IPS DF 6.9 (cell line): ENCODE measurements around the gene DOC2A.
"Not testable (repeated sequence)": the region's sequence is repeated elsewhere in the genome, so short reads cannot be mapped to it uniquely, and the experiment has no call there.

Source experiments
- DNase-seq: peaks from one replicate; pipeline ENCODE4 v3.0.0-alpha.2; 2013; ENCODE audit warnings: low read depth, low spot score
- H3K27ac ChIP-seq: one replicate; pipeline ENCODE4 v1.5.1; 2013; ENCODE audit warnings: low read length, control low read depth
- H3K27me3 ChIP-seq: 2 replicates; pipeline ENCODE4 v1.6.1; 2013; ENCODE audit warnings: mild to moderate bottlenecking, low read length; ENCODE audit not compliant: control insufficient read depth, insufficient read depth
- H3K36me3 ChIP-seq: 2 replicates; pipeline ENCODE4 v1.6.1; 2013; ENCODE audit warnings: low read length; ENCODE audit not compliant: control insufficient read depth, insufficient read depth
- H3K4me1 ChIP-seq: 2 replicates; pipeline ENCODE4 v1.6.1; 2013; ENCODE audit warnings: low read length; ENCODE audit not compliant: control insufficient read depth, insufficient read depth
- H3K4me3 ChIP-seq: 2 replicates; pipeline ENCODE4 v1.5.1; 2013; ENCODE audit warnings: mild to moderate bottlenecking, low read length
- H3K9me3 ChIP-seq: 2 replicates; pipeline ENCODE4 v1.6.1; 2013; ENCODE audit warnings: low read length, inconsistent platforms; ENCODE audit not compliant: control insufficient read depth, insufficient read depth
- WGBS: extraction: QIAGEN DNeasy Blood & Tissue Kit; methylation state at CpG from one replicate; pipeline ENCODE4 v1.1.7; 2013; ENCODE audit warnings: mixed read lengths, missing lambda C conversion rate; ENCODE audit not compliant: insufficient read length, insufficient coverage; 5-methylcytosine and 5-hydroxymethylcytosine counted together

DOC2A gene

DNA sequence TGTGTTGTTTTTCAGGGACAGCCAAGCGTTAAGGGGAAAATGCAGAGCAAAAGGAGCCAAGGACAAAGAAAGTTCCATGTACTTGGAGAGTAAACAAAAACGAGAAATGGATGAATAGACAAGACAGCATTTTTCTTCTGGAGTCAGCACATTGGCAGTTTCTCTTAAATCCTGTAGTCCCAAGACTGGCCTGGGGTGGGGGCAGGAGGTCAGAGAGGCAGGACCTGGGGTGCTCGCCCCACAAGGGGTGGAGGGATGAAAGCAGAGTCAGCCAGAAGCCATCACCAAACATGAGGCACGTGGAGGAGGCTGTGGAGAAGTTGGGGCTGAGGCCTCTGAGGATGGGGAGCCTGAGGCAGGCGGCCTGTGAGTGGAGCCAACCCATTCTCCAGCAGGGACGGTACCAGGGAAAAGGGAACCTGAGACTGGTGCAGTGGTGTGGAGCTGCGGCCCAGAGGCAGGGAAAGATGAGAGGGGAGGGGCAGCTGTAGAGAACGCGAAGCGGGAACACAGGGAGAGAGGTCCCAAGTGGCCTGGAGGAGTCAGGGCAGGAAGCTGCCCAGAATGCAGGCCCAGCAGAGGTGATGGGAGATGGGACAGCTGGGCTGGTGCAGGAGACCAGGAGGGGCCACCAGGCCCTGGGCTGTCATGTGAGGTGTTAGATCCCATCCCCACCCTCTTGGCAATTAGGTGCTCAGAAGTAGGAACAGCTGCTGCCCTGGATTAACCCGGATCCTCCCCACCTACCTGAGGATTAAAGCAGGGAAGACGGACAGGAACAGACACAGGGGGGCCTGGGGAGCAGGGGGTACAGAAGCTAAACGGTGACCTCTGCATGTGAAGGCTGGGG, 17.0 kb upstream of the DOC2A start:
- H3K9me3 ChIP-seq, result no peaks in the 10 kb centered on the region
- no CpG with 5 or more reads among the region's 13 CpGs for WGBS
- H3K4me3 ChIP-seq, result no peak overlapping the region
- DNase-seq, result no peak
- H3K27ac ChIP-seq, result no peak overlapping the region
- H3K27me3 ChIP-seq, result no peaks in the 10 kb centered on the region
- H3K36me3 ChIP-seq, result no peaks in the 10 kb centered on the region; the same call in 1 of the 2 replicates
- H3K4me1 ChIP-seq, result peaks cover 7% of the 10 kb centered on the region

DNA sequence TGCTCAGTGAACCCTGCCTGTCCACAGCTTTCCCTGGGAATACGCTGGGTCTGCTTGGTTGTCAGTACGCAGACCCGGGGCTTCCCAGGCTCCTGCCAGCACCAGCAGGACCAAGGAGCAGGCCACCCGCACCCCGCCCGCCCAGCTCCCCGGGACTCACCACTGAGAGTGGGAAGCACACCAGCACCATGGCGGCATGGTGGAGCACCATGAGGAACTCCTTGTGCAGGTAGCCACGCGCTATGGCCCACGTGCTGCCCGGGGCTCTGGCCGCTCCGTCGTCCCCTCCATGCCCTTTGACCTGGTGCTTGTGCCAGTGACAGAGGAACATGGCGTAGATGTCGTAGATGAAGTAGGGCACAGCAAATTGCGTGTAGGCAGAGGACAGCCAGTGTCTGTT, 15.6 kb upstream of the DOC2A start:
- peaks cover 5% of the 10 kb centered on the region for H3K4me1 ChIP-seq
- DNase-seq, result no peak
- no peaks in the 10 kb centered on the region for H3K9me3 ChIP-seq
- no peaks in the 10 kb centered on the region; the same call in 1 of the 2 replicates for H3K36me3 ChIP-seq
- WGBS, result no CpG with 5 or more reads among the region's 18 CpGs
- no peak overlapping the region for H3K4me3 ChIP-seq
- H3K27me3 ChIP-seq, result no peaks in the 10 kb centered on the region
- no peak overlapping the region for H3K27ac ChIP-seq

GRCh38 chr16:30025574-30025973, 14.7 kb upstream of the DOC2A start:
- Histone ChIP-seq H3K9me3 (no peaks in the 10 kb centered on the region), H3K27me3 (no peaks in the 10 kb centered on the region), H3K4me3 (no peak overlapping the region), H3K27ac (no peak overlapping the region), H3K36me3 (no peaks in the 10 kb centered on the region; the same call in 1 of the 2 replicates), H3K4me1 (peaks cover 5% of the 10 kb centered on the region)
- WGBS, result no CpG with 5 or more reads among the region's 7 CpGs
- no peak for DNase-seq

- no CpG with 5 or more reads among the region's 20 CpGs for WGBS
- no peaks in the 10 kb centered on the region for H3K9me3 ChIP-seq
- H3K36me3 ChIP-seq, result no peaks in the 10 kb centered on the region; the same call in 1 of the 2 replicates
- H3K27ac ChIP-seq, result no peak overlapping the region
- peaks cover 5% of the 10 kb centered on the region for H3K4me1 ChIP-seq
- DNase-seq, result no peak
- no peak overlapping the region for H3K4me3 ChIP-seq
- no peaks in the 10 kb centered on the region for H3K27me3 ChIP-seq
Observed at GRCh38 chr16:30025156-30025555, 14.3 kb upstream of the DOC2A start.

- WGBS, result no CpG with 5 or more reads among the region's 16 CpGs
- Histone ChIP-seq H3K27me3 (no peaks in the 10 kb centered on the region), H3K36me3 (no peaks in the 10 kb centered on the region; the same call in 1 of the 2 replicates), H3K4me1 (peaks cover 4% of the 10 kb centered on the region), H3K27ac (no peak overlapping the region), H3K9me3 (no peaks in the 10 kb centered on the region), H3K4me3 (no peak overlapping the region)
- no peak for DNase-seq
Observed at GRCh38 chr16:30024451-30024850, 13.6 kb upstream of the DOC2A start.

GRCh38 chr16:30023586-30023985, 12.8 kb upstream of the DOC2A start:
- H3K27me3 ChIP-seq, result no peaks in the 10 kb centered on the region
- no CpG with 5 or more reads among the region's 11 CpGs for WGBS

GRCh38 chr16:30022887-30023286, 12.1 kb upstream of the DOC2A start, which contains the start of gene C16orf92:
C16orf92 (plus strand) TSS chr16:30023198; CDS start chr16:30023341, 143 bp downstream.
- Histone ChIP-seq H3K9me3 (no peaks in the 10 kb centered on the region), H3K4me3 (no peak within 1 kb of the TSS), H3K4me1 (no peaks in the 10 kb centered on the region), H3K27ac (no peak within 1 kb of the TSS), H3K27me3 (no peaks in the 10 kb centered on the region), H3K36me3 (no peaks in the 10 kb centered on the region; the same call in 1 of the 2 replicates)
- no peak for DNase-seq
- no CpG with 5 or more reads among the region's 6 CpGs for WGBS

More at GRCh38 chr16:30023586-30023985, 12.8 kb upstream of the DOC2A start:
- no peak for DNase-seq
- H3K9me3 ChIP-seq, result no peaks in the 10 kb centered on the region
- H3K27ac ChIP-seq, result no peak overlapping the region
- H3K36me3 ChIP-seq, result no peaks in the 10 kb centered on the region; the same call in 1 of the 2 replicates
- no peaks in the 10 kb centered on the region for H3K4me1 ChIP-seq
- H3K4me3 ChIP-seq, result no peak overlapping the region

GRCh38 chr16:30018731-30019158, 7.9 kb upstream of the DOC2A start:
- no peaks in the 10 kb centered on the region for H3K9me3 ChIP-seq
- no peaks in the 10 kb centered on the region for H3K36me3 ChIP-seq
- no peak overlapping the region for H3K4me3 ChIP-seq
- DNase-seq, result no peak
- H3K27ac ChIP-seq, result no peak overlapping the region
- H3K4me1 ChIP-seq, result no peaks in the 10 kb centered on the region
- no CpG with 5 or more reads among the region's 4 CpGs for WGBS
- no peaks in the 10 kb centered on the region for H3K27me3 ChIP-seq

- H3K9me3 ChIP-seq, H3K27me3 ChIP-seq, H3K36me3 ChIP-seq, H3K4me3 ChIP-seq, H3K27ac ChIP-seq, DNase-seq, H3K4me1 ChIP-seq: not testable (repeated sequence)
- no CpG with 5 or more reads among the region's 4 CpGs for WGBS
Observed at GRCh38 chr16:30017937-30018336, 7.1 kb upstream of the DOC2A start.

DNA sequence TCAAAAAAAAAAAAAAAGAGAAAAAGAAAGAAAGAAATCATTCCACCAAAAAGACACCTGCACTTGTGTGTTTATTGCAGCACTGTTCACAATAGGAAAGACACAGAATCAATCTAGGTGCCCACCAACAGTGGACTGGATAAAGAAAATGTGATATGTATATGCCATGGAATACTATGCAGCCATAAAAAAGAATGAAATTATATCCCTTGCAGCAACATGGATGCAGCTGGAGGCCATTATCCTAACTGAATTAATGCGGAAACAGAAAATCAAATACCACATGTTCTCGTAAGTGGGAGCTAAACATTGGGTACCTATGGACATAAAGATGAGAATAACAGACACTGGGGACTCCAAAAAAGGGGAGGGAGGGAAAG, 6.4 kb upstream of the DOC2A start:
- Histone ChIP-seq H3K9me3 (no peaks in the 10 kb centered on the region), H3K27me3 (no peaks in the 10 kb centered on the region), H3K27ac (no peak overlapping the region), H3K4me3 (no peak overlapping the region), H3K36me3 (no peaks in the 10 kb centered on the region), H3K4me1 (no peaks in the 10 kb centered on the region)
- WGBS, result no CpG with 5 or more reads among the region's 2 CpGs
- DNase-seq, result no peak
